Choroid plexus epithelial cell (primary cell): ENCODE data around the gene NSUN4.

Experiments
- DNase-seq: peaks from one replicate; pipeline ENCODE4 v3.0.0-alpha.2; 2010; ENCODE audit warnings: low read depth
- H3K4me3 ChIP-seq: 2 replicates; pipeline ENCODE4 v1.5.1; 2011; ENCODE audit warnings: low read depth, mild to moderate bottlenecking, control low read depth, low read length, moderate library complexity
- CTCF ChIP-seq: conservative IDR thresholded peaks from 2 replicates; pipeline ENCODE4 v1.5.1; 2011; ENCODE audit warnings: low read depth, mild to moderate bottlenecking, control low read depth, inconsistent platforms, low read length, moderate library complexity

NSUN4 gene

GRCh38 chr1:46340404-46341221 lies at the start of gene NSUN4:
Gene NSUN4, plus strand, starts transcription at chr1:46340807. Its CDS starts 20 bp downstream, at chr1:46340827.
- TF ChIP-seq CTCF: peak; percentile 67
- peak within 1 kb of the TSS; percentile 91 for H3K4me3 ChIP-seq
- DNase-seq: peak; percentile 96

GRCh38 chr1:46295306-46295705 lies 45.3 kb upstream of the NSUN4 start:
- no peak for TF ChIP-seq CTCF
- no peak overlapping the region for H3K4me3 ChIP-seq
- no peak for DNase-seq

GRCh38 chr1:46298387-46298786 lies 42.2 kb upstream of the NSUN4 start:
- no peak overlapping the region for H3K4me3 ChIP-seq
- DNase-seq: no peak
- no peak for TF ChIP-seq CTCF

- peak overlapping the region; percentile 72 for H3K4me3 ChIP-seq
- no peak for TF ChIP-seq CTCF
- peak; percentile 54 for DNase-seq
Observed at GRCh38 chr1:46300673-46301405, 39.8 kb upstream of the NSUN4 start.

- no peak for DNase-seq
- no peak for TF ChIP-seq CTCF
- peak overlapping the region; percentile 72 for H3K4me3 ChIP-seq
Observed at GRCh38 chr1:46301406-46301807, 39.2 kb upstream of the NSUN4 start.

- no peak for TF ChIP-seq CTCF
- peak; percentile 70 for DNase-seq
- H3K4me3 ChIP-seq: peak overlapping the region; percentile 72
Observed at GRCh38 chr1:46301808-46302640, 38.6 kb upstream of the NSUN4 start.
